H1 (cell line): ENCODE data around the gene KLHL36. TPM values are rescaled to one million over a fixed set of nuclear protein-coding genes. Genes with fewer than 3 reads are reported as not detected.

Source experiments
- RAD21 ChIP-seq, 2 experiments: IDR thresholded peaks in 1 of 2; conservative IDR thresholded peaks in 1 of 2; 2 replicates each; pipeline ENCODE4 v1.6.1; 2011; ENCODE audit warnings: low read depth in 2 of 2, low read length in 2 of 2, improper control_type of control experiment in 1 of 2, inconsistent platforms in 1 of 2, mild to moderate bottlenecking in 1 of 2, moderate library complexity in 1 of 2
- RXRA ChIP-seq: IDR thresholded peaks from 2 replicates; pipeline ENCODE4 v1.6.1; 2011; ENCODE audit warnings: low read depth, mild to moderate bottlenecking, low read length, moderate library complexity; ENCODE audit not compliant: insufficient read depth
- TEAD4 ChIP-seq: IDR thresholded peaks from 2 replicates; pipeline ENCODE4 v1.6.1; 2012; ENCODE audit warnings: low read depth, low read length, inconsistent platforms, mixed read lengths
- polyA plus RNA-seq, 7 experiments: library from polyadenylated mRNA; depleted of rRNA in 3 of 7; stranded (reverse) in 5 of 7; unstranded in 2 of 7; fragments of >200 nt in 5 of 7; fragments of 200-250 nt in 2 of 7; gene quantifications; 1 replicate in 5 of 7; 2 replicates in 1 of 7; 4 replicates in 1 of 7; pipeline versions ENCODE4 v1.2.1 to v1.2.3, GENCODE V29; 2011 to 2013; ENCODE audit warnings: missing spikeins in 2 of 7, mixed read lengths in 2 of 7
- total RNA-seq: library from RNA; stranded (reverse); fragmentation: NEBNext Ultra II Directional; extraction: Animal tissue kit (Norgen Biotek cat#: 25700); gene quantifications from 2 replicates; pipeline ENCODE4 v1.2.1, GENCODE V29; 2021

KLHL36 gene
- total and polyA plus RNA-seq, 2 of the 8 experiments (the other 6 are each of a cell fraction or from before 2014, with no cell fraction given) = 22.9 to 33.6 TPM

DNA sequence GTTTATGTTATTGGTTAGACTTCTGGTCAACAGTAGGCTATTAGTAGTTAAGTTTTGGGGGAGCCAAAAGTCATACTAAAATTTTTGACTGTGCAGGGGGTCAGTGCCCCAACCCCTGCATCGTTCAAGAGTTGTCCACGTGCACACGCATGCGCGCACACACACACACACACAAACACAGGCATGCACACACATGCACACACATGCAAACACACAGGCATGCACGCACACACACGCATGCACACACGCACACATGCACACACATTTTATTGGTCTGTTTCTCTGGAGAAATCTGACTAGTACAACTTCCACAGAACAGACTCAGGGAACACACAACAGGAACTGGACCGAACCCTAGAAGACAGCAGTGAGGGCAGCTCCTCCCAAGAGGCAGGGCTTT is 27.1 kb downstream of the KLHL36 start (continued):
- TF ChIP-seq RAD21 (IDR thresholded peaks at IDR 0.05 in 1 of 2, conservative IDR thresholded peaks at IDR 0.05 in 1 of 2; ENCODE audit: low read depth in 2 of 2, low read length in 2 of 2) (no peak), TEAD4 (no peak), RXRA (no peak)
